HEK293 (cell line): ENCODE results near the gene PXMP2.

Experiments used
- BCL11A ChIP-seq: fragments of 450-650 bp; formaldehyde crosslinking; IDR thresholded peaks from 2 replicates; pipeline ENCODE4 v1.5.1; 2016; ENCODE audit warnings: low read depth, missing biosample characterization, missing genetic modification characterization
- GLI4 ChIP-seq: fragments of 450-650 bp; formaldehyde crosslinking; IDR thresholded peaks from 2 replicates; pipeline ENCODE4 v1.5.1; 2016; ENCODE audit warnings: missing biosample characterization, missing genetic modification characterization
- MYNN ChIP-seq: fragments of 450-650 bp; formaldehyde crosslinking; IDR thresholded peaks from 2 replicates; pipeline ENCODE4 v1.5.1; 2016; ENCODE audit warnings: missing biosample characterization, missing genetic modification characterization, borderline replicate concordance
- MZF1 ChIP-seq: fragments of 450-650 bp; formaldehyde crosslinking; IDR thresholded peaks from 2 replicates; pipeline ENCODE4 v1.5.1; 2017; ENCODE audit warnings: missing biosample characterization, missing genetic modification characterization, borderline replicate concordance
- SALL2 ChIP-seq: fragments of 450-650 bp; formaldehyde crosslinking; IDR thresholded peaks from 2 replicates; pipeline ENCODE4 v1.5.0; 2017; ENCODE audit warnings: missing biosample characterization, mild to moderate bottlenecking, missing genetic modification characterization, borderline replicate concordance
- SP3 ChIP-seq: fragments of 450-650 bp; formaldehyde crosslinking; IDR thresholded peaks from 2 replicates; pipeline ENCODE4 v1.5.1; 2016; ENCODE audit warnings: missing biosample characterization, missing genetic modification characterization
- YY1 ChIP-seq: fragments of 450-650 bp; formaldehyde crosslinking; IDR thresholded peaks from 2 replicates; pipeline ENCODE4 v1.5.1; 2018; ENCODE audit warnings: missing biosample characterization, missing genetic modification characterization
- ZNF114 ChIP-seq: fragments of 450-650 bp; formaldehyde crosslinking; IDR thresholded peaks from 2 replicates; pipeline ENCODE4 v1.5.0; 2017; ENCODE audit warnings: missing biosample characterization, missing genetic modification characterization
- ZNF184 ChIP-seq: fragments of 450-650 bp; IDR thresholded peaks from 2 replicates; pipeline ENCODE4 v1.5.1; 2018; ENCODE audit warnings: missing biosample characterization, mild to moderate bottlenecking, missing genetic modification characterization
- ZNF223 ChIP-seq: fragments of 450-650 bp; formaldehyde crosslinking; IDR thresholded peaks from 2 replicates; pipeline ENCODE4 v1.5.1; 2016; ENCODE audit warnings: missing biosample characterization, missing genetic modification characterization
- ZNF24 ChIP-seq: fragments of 450-650 bp; formaldehyde crosslinking; IDR thresholded peaks from 2 replicates; pipeline ENCODE4 v1.5.1; 2016; ENCODE audit warnings: missing biosample characterization, missing genetic modification characterization
- ZNF341 ChIP-seq: fragments of 450-650 bp; formaldehyde crosslinking; IDR thresholded peaks from 2 replicates; pipeline ENCODE4; 2016; ENCODE audit warnings: low read depth, missing biosample characterization, missing genetic modification characterization
- ZNF423 ChIP-seq: fragments of 450-650 bp; formaldehyde crosslinking; IDR thresholded peaks from 2 replicates; pipeline ENCODE4 v1.5.1; 2016; ENCODE audit warnings: missing biosample characterization, missing genetic modification characterization
- ZNF501 ChIP-seq: fragments of 450-650 bp; formaldehyde crosslinking; IDR thresholded peaks from 2 replicates; pipeline ENCODE4 v1.5.1; 2016; ENCODE audit warnings: missing biosample characterization, missing genetic modification characterization
- ZNF549 ChIP-seq: fragments of 450-650 bp; IDR thresholded peaks from 2 replicates; pipeline ENCODE4 v1.5.1; 2018; ENCODE audit warnings: missing biosample characterization, missing genetic modification characterization, mild to moderate bottlenecking, inconsistent platforms, moderate library complexity
- ZNF596 ChIP-seq: fragments of 450-650 bp; IDR thresholded peaks from 2 replicates; pipeline ENCODE4 v1.5.0; 2018; ENCODE audit warnings: missing biosample characterization, mild to moderate bottlenecking, missing genetic modification characterization, moderate library complexity
- ZNF621 ChIP-seq: fragments of 450-650 bp; formaldehyde crosslinking; IDR thresholded peaks from 2 replicates; pipeline ENCODE4 v1.5.1; 2017; ENCODE audit warnings: missing biosample characterization, missing genetic modification characterization
- ZNF626 ChIP-seq: fragments of 450-650 bp; sonication (Bioruptor Pico); formaldehyde crosslinking; IDR thresholded peaks from 2 replicates; pipeline ENCODE4 v1.5.1; 2018; ENCODE audit warnings: missing biosample characterization, missing genetic modification characterization, inconsistent platforms
- ZNF658 ChIP-seq: fragments of 450-650 bp; formaldehyde crosslinking; IDR thresholded peaks from 2 replicates; pipeline ENCODE4; 2016; ENCODE audit warnings: missing biosample characterization, missing genetic modification characterization
- ZNF670 ChIP-seq: fragments of 450-650 bp; formaldehyde crosslinking; IDR thresholded peaks from 2 replicates; pipeline ENCODE4 v1.5.1; 2016; ENCODE audit warnings: missing biosample characterization, missing genetic modification characterization, low read depth
- ZNF707 ChIP-seq: fragments of 450-650 bp; formaldehyde crosslinking; IDR thresholded peaks from 2 replicates; pipeline ENCODE4 v1.5.1; 2016; ENCODE audit warnings: missing biosample characterization, missing genetic modification characterization
- ZNF843 ChIP-seq: fragments of 450-650 bp; formaldehyde crosslinking; IDR thresholded peaks from 2 replicates; pipeline ENCODE4 v1.5.1; 2016; ENCODE audit warnings: missing biosample characterization, missing genetic modification characterization
- ZSCAN30 ChIP-seq: fragments of 450-650 bp; IDR thresholded peaks from 2 replicates; pipeline ENCODE4 v1.5.1; 2018; ENCODE audit warnings: missing biosample characterization, mild to moderate bottlenecking, missing genetic modification characterization, moderate library complexity
- ZXDB ChIP-seq: fragments of 450-650 bp; formaldehyde crosslinking; IDR thresholded peaks from 2 replicates; pipeline ENCODE4 v1.5.1; 2016; ENCODE audit warnings: missing biosample characterization, missing genetic modification characterization
- TF ChIP-seq, protein P1 (sequence below): fragments of 450-650 bp; formaldehyde crosslinking; IDR thresholded peaks from 2 replicates; pipeline ENCODE4 v1.5.1; 2016; ENCODE audit warnings: missing biosample characterization, missing genetic modification characterization
- TF ChIP-seq, protein P2 (sequence below): fragments of 450-650 bp; formaldehyde crosslinking; IDR thresholded peaks from 2 replicates; pipeline ENCODE4 v1.5.1; 2016; ENCODE audit warnings: missing biosample characterization, missing genetic modification characterization
- TF ChIP-seq, protein P3 (sequence below): fragments of 450-650 bp; formaldehyde crosslinking; IDR thresholded peaks from 2 replicates; pipeline ENCODE4 v1.5.1; 2016; ENCODE audit warnings: missing biosample characterization, missing genetic modification characterization
- TF ChIP-seq, protein P4 (sequence below): IDR thresholded peaks from 2 replicates; pipeline ENCODE4 v1.6.1; 2011; ENCODE audit warnings: mild to moderate bottlenecking, low read depth, low read length, borderline replicate concordance
- TF ChIP-seq, protein P5 (sequence below): fragments of 450-650 bp; formaldehyde crosslinking; IDR thresholded peaks from 2 replicates; pipeline ENCODE4 v1.5.1; 2016; ENCODE audit warnings: missing biosample characterization, missing genetic modification characterization
- TF ChIP-seq, protein P6 (sequence below): fragments of 450-650 bp; formaldehyde crosslinking; IDR thresholded peaks from 2 replicates; pipeline ENCODE4 v1.5.1; 2016; ENCODE audit warnings: missing biosample characterization, missing genetic modification characterization

The PXMP2 gene

DNA sequence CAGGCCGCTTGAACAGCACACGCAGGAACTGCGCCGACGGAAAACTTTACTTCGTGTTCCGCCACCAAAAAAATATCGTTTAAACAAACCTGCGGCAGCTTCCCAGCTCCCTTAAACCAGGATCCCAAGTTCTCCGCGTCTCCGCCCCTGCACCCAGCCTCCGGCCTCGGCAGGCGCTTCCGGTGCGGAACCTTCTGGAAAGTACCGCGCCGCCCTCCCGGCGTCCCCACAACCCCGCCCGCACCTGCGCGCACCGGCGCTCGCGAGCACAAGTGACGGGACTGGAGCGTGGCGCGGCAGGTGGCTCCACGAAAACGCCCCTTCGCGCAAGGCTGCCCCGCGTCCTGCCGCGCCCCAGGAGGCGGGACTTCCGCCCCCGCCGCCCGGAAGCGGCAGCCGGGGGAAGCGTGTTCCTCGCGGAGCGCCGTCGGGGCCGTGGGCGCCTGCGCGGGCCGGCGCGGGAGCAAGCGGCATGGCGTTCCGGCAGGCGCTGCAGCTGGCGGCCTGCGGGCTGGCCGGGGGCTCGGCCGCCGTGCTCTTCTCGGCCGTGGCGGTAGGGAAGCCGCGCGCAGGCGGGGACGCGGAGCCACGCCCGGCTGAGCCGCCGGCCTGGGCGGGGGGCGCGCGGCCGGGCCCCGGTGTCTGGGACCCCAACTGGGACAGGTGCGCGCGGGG is 23.2 kb downstream of the PXMP2 start, which contains the start of gene PGAM5 (continued):
- TF ChIP-seq, protein P1, sequence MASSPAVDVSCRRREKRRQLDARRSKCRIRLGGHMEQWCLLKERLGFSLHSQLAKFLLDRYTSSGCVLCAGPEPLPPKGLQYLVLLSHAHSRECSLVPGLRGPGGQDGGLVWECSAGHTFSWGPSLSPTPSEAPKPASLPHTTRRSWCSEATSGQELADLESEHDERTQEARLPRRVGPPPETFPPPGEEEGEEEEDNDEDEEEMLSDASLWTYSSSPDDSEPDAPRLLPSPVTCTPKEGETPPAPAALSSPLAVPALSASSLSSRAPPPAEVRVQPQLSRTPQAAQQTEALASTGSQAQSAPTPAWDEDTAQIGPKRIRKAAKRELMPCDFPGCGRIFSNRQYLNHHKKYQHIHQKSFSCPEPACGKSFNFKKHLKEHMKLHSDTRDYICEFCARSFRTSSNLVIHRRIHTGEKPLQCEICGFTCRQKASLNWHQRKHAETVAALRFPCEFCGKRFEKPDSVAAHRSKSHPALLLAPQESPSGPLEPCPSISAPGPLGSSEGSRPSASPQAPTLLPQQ (tag by site-specific recombination), result peak; percentile 64; the same call in 1 of the 2 replicates
- TF ChIP-seq ZNF707 (tag by site-specific recombination), result no peak
- no peak for TF ChIP-seq ZNF843 (tag by site-specific recombination)
- no peak for TF ChIP-seq ZNF423 (tag by site-specific recombination)
- TF ChIP-seq, protein P2, sequence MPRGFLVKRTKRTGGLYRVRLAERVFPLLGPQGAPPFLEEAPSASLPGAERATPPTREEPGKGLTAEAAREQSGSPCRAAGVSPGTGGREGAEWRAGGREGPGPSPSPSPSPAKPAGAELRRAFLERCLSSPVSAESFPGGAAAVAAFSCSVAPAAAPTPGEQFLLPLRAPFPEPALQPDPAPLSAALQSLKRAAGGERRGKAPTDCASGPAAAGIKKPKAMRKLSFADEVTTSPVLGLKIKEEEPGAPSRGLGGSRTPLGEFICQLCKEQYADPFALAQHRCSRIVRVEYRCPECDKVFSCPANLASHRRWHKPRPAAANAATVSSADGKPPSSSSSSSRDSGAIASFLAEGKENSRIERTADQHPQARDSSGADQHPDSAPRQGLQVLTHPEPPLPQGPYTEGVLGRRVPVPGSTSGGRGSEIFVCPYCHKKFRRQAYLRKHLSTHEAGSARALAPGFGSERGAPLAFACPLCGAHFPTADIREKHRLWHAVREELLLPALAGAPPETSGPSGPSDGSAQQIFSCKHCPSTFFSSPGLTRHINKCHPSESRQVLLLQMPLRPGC (tag by site-specific recombination), result no peak
- TF ChIP-seq MZF1, result no peak
- TF ChIP-seq, protein P3, sequence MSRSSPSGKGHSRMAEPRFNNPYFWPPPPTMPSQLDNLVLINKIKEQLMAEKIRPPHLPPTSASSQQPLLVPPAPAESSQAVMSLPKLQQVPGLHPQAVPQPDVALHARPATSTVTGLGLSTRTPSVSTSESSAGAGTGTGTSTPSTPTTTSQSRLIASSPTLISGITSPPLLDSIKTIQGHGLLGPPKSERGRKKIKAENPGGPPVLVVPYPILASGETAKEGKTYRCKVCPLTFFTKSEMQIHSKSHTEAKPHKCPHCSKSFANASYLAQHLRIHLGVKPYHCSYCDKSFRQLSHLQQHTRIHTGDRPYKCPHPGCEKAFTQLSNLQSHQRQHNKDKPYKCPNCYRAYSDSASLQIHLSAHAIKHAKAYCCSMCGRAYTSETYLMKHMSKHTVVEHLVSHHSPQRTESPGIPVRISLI, result no peak
- TF ChIP-seq ZSCAN30, result peak; percentile 86
- no peak for TF ChIP-seq ZNF114
- peak; percentile 41 for TF ChIP-seq ZNF341 (tag by site-specific recombination)
- TF ChIP-seq ZNF626 (tag by site-specific recombination), result no peak
- TF ChIP-seq ZNF184 (tag by site-specific recombination), result no peak
- TF ChIP-seq ZNF501 (tag by site-specific recombination), result peak; percentile 56; the same call in 1 of the 2 replicates
- no peak for TF ChIP-seq SALL2 (tag by site-specific recombination)
- TF ChIP-seq, protein P4, sequence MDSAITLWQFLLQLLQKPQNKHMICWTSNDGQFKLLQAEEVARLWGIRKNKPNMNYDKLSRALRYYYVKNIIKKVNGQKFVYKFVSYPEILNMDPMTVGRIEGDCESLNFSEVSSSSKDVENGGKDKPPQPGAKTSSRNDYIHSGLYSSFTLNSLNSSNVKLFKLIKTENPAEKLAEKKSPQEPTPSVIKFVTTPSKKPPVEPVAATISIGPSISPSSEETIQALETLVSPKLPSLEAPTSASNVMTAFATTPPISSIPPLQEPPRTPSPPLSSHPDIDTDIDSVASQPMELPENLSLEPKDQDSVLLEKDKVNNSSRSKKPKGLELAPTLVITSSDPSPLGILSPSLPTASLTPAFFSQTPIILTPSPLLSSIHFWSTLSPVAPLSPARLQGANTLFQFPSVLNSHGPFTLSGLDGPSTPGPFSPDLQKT, result peak; percentile 71; the same call in 1 of the 2 replicates
- TF ChIP-seq ZNF596 (tag by site-specific recombination), result peak; percentile 46; the same call in 1 of the 2 replicates
- no peak for TF ChIP-seq ZNF658 (tag by site-specific recombination)
- TF ChIP-seq MYNN (tag by site-specific recombination), result no peak
- TF ChIP-seq ZNF223 (tag by site-specific recombination), result no peak
- TF ChIP-seq ZXDB (tag by site-specific recombination), result peak; percentile 95
- TF ChIP-seq, protein P5, sequence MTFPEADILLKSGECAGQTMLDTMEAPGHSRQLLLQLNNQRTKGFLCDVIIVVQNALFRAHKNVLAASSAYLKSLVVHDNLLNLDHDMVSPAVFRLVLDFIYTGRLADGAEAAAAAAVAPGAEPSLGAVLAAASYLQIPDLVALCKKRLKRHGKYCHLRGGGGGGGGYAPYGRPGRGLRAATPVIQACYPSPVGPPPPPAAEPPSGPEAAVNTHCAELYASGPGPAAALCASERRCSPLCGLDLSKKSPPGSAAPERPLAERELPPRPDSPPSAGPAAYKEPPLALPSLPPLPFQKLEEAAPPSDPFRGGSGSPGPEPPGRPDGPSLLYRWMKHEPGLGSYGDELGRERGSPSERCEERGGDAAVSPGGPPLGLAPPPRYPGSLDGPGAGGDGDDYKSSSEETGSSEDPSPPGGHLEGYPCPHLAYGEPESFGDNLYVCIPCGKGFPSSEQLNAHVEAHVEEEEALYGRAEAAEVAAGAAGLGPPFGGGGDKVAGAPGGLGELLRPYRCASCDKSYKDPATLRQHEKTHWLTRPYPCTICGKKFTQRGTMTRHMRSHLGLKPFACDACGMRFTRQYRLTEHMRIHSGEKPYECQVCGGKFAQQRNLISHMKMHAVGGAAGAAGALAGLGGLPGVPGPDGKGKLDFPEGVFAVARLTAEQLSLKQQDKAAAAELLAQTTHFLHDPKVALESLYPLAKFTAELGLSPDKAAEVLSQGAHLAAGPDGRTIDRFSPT (tag by site-specific recombination), result no peak
- no peak for TF ChIP-seq BCL11A (tag by site-specific recombination)
- TF ChIP-seq ZNF549, result no peak
- TF ChIP-seq ZNF670 (tag by site-specific recombination), result no peak
- TF ChIP-seq ZNF621, result no peak
- TF ChIP-seq YY1, result no peak
- TF ChIP-seq, protein P6, sequence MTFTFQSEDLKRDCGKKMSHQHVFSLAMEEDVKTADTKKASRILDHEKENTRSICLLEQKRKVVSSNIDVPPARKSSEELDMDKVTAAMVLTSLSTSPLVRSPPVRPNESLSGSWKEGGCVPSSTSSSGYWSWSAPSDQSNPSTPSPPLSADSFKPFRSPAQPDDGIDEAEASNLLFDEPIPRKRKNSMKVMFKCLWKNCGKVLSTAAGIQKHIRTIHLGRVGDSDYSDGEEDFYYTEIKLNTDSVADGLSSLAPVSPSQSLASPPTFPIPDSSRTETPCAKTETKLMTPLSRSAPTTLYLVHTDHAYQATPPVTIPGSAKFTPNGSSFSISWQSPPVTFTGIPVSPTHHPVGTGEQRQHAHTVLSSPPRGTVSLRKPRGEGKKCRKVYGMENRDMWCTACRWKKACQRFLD (tag by site-specific recombination), result no peak
- peak; percentile 69 for TF ChIP-seq SP3 (tag by site-specific recombination)
- TF ChIP-seq ZNF24, result no peak
- no peak for TF ChIP-seq GLI4 (tag by site-specific recombination)
